IPS-18c (cell line): Measurements from ENCODE around the gene MYH9.
"Not testable (repeated sequence)": the region's sequence is repeated elsewhere in the genome, so short reads cannot be mapped to it uniquely, and the experiment has no call there.

Experiments used
- H3K4me3 ChIP-seq: 2 replicates; pipeline ENCODE4 v1.7.0; 2013; ENCODE audit warnings: low read depth, mild to moderate bottlenecking, low read length, moderate library complexity; ENCODE audit not compliant: insufficient read depth
- H3K9me3 ChIP-seq: one replicate; pipeline ENCODE4 v1.6.1; 2013; ENCODE audit warnings: mild to moderate bottlenecking, low read length, moderate library complexity; ENCODE audit not compliant: control insufficient read depth, insufficient read depth

MYH9 gene

DNA sequence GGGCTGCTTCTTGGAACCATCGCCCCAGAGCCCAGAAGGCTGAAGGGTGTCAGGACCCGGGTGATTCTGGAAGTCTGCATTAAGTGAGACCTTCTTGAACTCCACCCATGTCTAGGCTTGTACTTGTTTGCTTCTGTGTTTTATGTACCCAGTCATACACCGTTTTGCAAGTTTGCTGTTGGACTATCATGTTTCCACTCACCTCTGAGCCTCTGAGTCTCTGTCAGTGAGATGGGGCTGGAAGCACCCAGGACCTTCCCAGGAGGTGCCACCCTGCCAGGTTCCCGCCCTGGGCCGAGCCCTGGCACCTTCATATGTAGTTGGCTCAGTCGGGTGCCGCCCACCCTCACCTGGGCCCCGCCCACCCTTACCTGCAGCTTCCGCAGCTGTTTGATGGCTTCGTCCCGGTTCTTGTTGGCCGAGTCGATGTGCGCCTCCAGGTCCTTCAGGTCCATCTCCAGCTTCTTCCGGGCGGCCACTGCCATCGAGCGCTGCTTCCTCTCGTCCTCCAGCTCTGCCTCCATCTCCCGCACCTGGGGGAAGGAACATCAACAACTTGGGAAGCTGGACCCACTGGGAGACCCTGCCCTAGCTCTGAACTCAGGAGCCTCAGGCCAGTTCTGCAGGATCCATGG lies 99.8 kb downstream of the MYH9 start:
- no peaks in the 10 kb centered on the region for H3K9me3 ChIP-seq
- H3K4me3 ChIP-seq, result no peak overlapping the region

- no peaks in the 10 kb centered on the region for H3K9me3 ChIP-seq
- no peak overlapping the region for H3K4me3 ChIP-seq
These were observed 101.4 kb downstream of the MYH9 start for GRCh38 chr22:36286096-36286957.

DNA sequence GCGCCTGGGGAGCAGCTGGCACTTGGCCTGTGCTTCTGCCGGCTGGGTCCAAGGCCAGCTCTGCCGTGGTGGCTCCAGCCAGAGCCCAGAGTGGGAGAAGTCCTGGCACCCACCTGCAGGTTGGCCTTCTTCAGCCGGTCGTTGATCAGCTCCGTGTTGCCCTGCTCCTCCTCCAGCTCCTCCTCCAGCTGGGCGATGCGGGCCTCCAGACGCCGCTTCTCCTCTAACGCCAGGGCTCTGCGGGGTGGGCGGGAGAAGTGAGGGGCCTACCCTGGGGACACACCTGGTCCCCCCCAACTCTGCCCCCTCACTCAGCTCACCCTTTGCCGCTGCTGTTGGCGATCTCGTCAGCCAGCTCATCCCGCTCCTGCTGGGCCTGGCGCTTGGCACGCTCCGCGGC lies 102.2 kb downstream of the MYH9 start:
- H3K4me3 ChIP-seq, result no peak overlapping the region
- no peaks in the 10 kb centered on the region for H3K9me3 ChIP-seq

DNA sequence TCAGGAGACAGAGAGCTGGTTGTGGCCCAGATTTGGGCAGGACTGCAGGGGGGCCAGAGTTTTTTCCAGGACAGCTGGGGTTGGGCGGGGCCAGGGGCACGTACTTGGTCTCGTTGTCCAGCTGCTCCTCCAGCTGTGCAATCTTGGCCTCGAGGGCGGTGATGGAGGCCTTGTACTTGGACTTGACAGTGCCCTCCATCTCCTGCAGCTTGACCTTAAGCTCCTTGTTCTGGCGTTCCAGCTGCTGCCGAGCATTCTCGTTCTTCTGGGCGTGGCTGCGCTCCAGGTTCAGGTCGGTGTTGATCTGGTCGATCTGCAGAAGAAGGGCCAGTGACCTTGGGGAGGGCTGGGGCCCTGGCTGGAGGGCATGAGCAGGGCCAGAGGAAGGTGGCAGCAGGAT lies 102.8 kb downstream of the MYH9 start:
- H3K9me3 ChIP-seq, result no peaks in the 10 kb centered on the region
- no peak overlapping the region for H3K4me3 ChIP-seq

- Histone ChIP-seq H3K9me3 (no peaks in the 10 kb centered on the region), H3K4me3 (no peak overlapping the region)
These were observed 103.6 kb downstream of the MYH9 start for GRCh38 chr22:36284171-36284571.

- H3K4me3 ChIP-seq, result no peak overlapping the region
- H3K9me3 ChIP-seq, result no peaks in the 10 kb centered on the region
These were observed 105.4 kb downstream of the MYH9 start for GRCh38 chr22:36282328-36282831.

- H3K9me3 ChIP-seq, result no peaks in the 10 kb centered on the region
These were observed 105.9 kb downstream of the MYH9 start for GRCh38 chr22:36281781-36282327.

GRCh38 chr22:36280379-36280778 lies 107.4 kb downstream of the MYH9 start:
- no peaks in the 10 kb centered on the region for H3K9me3 ChIP-seq

More at GRCh38 chr22:36281781-36282327, 105.9 kb downstream of the MYH9 start:
- no peak overlapping the region for H3K4me3 ChIP-seq

GRCh38 chr22:36279219-36279666 lies 108.5 kb downstream of the MYH9 start:
- H3K9me3 ChIP-seq, result no peaks in the 10 kb centered on the region

More at GRCh38 chr22:36280379-36280778, 107.4 kb downstream of the MYH9 start:
- H3K4me3 ChIP-seq, result no peak overlapping the region

GRCh38 chr22:36277482-36278291 lies 110.1 kb downstream of the MYH9 start:
- no peak overlapping the region for H3K4me3 ChIP-seq
- H3K9me3 ChIP-seq, result no peaks in the 10 kb centered on the region

More at GRCh38 chr22:36279219-36279666, 108.5 kb downstream of the MYH9 start:
- H3K4me3 ChIP-seq, result no peak overlapping the region

DNA sequence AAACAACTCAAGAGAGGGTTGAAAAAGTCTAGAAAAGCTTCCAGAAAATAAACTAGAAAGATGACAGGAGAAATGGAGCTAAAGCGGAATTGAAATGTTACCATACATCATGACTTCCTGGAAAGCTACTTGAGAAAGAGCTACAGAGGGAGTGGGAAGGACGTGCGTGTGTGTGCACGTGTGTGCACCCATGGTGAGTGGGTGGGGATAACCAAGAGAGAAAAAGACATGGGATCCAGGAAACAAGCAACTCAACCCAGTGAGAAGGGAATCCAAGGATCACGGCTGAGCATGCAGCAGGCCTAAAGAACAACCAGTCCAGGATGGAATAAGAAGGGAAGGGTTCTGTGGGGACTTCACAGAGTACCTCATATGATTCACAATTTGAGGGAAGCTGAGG lies 113.2 kb downstream of the MYH9 start:
- Histone ChIP-seq H3K4me3 (no peak overlapping the region), H3K9me3 (no peaks in the 10 kb centered on the region)

DNA sequence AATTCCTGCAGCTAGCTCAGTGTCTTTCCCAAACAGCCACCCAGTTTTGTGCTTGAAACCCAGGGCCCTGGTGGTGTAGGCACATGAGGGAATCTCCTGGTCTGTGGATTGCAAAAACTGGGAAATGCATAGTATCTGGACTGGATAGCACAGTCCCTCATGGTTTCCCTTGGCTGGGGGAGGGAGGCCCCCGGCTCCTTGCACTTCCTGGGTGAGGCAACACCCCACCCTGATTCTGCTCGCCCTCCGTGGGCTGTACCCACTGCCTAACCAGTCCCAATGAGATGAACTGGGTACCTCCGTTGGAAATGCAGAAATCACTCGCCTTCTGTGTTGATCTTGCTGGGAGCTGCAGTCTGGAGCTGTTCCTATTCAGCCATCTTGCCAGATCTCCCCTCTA lies 115.8 kb downstream of the MYH9 start:
- not testable (repeated sequence) for H3K9me3 ChIP-seq, H3K4me3 ChIP-seq

DNA sequence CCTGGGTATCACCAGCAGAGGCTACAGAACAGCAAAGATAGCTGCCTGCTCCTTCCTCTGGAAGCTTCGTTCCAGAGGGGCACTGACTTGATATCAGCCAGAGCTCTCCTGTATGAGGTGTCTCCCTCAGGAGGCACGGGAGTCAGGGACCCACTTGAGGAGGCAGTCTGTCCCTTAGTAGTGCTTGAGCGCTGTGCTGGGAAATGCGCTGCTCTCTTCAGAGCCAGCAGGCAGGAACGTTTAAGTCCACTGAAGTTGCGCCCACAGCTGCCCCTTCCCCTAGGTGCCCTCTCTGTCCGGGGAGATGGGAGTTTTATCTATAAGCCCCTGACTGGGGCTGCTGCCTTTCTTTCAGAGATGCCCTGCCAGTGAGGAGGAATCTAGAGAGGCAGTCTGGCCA lies 116.5 kb downstream of the MYH9 start:
- not testable (repeated sequence) for H3K9me3 ChIP-seq, H3K4me3 ChIP-seq

GRCh38 chr22:36267896-36268485 lies 119.8 kb downstream of the MYH9 start:
- Histone ChIP-seq H3K9me3 (no peaks in the 10 kb centered on the region), H3K4me3 (no peak overlapping the region)

DNA sequence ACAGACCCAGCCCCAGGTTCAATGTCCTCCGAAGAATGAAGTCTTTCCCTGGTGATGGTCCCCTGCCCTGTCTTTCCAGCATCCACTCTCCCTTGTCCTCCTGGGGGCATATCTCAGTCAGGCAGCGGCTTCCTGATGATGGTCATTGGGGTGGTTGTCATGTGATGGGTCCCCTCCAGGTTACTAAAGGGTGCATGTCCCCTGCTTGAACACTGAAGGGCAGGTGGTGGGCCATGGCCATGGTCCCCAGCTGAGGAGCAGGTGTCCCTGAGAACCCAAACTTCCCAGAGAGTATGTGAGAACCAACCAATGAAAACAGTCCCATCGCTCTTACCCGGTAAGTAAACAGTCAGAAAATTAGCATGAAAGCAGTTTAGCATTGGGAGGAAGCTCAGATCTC lies 120.7 kb downstream of the MYH9 start:
- Histone ChIP-seq H3K9me3 (no peaks in the 10 kb centered on the region), H3K4me3 (no peak overlapping the region)

- not testable (repeated sequence) for H3K9me3 ChIP-seq, H3K4me3 ChIP-seq
These were observed 123.7 kb downstream of the MYH9 start for GRCh38 chr22:36263886-36264664.
